Mammary epithelial cell (primary cell): ENCODE data around the gene SMYD4.

ENCODE experiments used
- CTCF ChIP-seq, 2 donors: IDR thresholded peaks in 1 of 2; conservative IDR thresholded peaks in 1 of 2; 2 replicates each; pipeline ENCODE4 v1.5.1; 2011 to 2012; ENCODE audit warnings: inconsistent platforms in 2 of 2, low read length in 2 of 2, mild to moderate bottlenecking in 2 of 2, control low read depth in 1 of 2, low read depth in 1 of 2; ENCODE audit not compliant: insufficient read depth in 1 of 2; ENCODE audit errors: extremely low read depth in 1 of 2
- EZH2 ChIP-seq: IDR thresholded peaks from 2 replicates; pipeline ENCODE4 v1.6.1; 2012; ENCODE audit warnings: low read length, inconsistent platforms, borderline replicate concordance

- no peak for TF ChIP-seq EZH2
- TF ChIP-seq CTCF (conservative IDR thresholded peaks at IDR 0.05 in 1 of 2, IDR thresholded peaks at IDR 0.05 in 1 of 2; ENCODE audit: extremely low read depth in 1 of 2, insufficient read depth in 1 of 2, low read depth in 1 of 2, low read length in 2 of 2) = no peak
Observed at GRCh38 chr17:1813088-1813487, 16.6 kb downstream of the SMYD4 start.
